ENCODE results near the gene MKKS.
"Not testable (repeated sequence)": the region's sequence is repeated elsewhere in the genome, so short reads cannot be mapped to it uniquely, and the experiment has no call there.

Gene MKKS

DNA sequence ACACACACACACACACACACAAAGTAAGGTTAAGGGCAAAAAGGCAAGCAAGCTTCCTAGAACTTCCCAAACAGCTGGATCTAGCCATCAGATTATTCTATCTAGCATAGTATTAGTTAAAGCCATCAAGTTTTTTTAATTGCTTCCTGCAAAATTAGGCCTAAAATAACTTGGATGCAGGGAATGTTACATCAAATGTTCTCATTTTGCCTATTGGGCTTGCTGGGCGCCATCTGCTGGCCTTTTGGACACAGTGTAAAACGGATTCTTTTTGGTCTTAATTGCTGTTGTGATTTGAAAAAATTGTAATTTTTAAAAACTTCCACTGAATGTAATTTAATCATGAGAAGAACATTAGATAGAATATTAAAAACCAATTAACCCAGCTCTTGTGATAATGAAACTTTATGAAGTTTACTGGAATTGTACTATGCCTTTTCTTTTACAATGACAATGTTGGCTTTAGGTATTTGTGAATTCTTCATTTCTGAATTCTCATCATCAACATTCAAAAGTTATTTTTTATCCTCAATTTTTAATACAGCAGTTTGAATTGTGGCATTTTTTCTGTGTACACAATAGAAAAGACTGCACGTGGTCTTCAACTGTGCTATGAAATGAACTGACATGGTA lies 6.8 kb downstream of the MKKS start:
- intact Hi-C loops (cut with DNase I): no loop called here
- DNase-seq: peak; percentile 32 to 86 (median 68)

DNA sequence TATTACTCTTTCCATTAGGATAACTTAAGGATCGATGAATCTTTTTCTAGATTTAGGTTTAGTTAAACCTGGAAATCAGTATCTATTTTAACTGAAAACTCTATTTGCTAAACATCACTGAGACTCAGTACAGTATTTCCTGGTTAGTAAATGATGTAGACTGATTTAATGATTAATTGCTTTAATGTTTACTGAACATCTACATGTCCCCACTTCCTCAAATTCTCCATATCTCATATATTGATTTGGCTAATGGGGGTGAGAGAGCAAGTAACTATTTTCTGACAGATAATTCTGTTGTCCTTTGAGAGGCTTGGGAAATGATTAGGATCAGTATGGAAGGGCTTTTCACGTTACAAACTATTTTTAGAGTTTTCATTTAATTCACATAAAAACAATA lies 10.3 kb downstream of the MKKS start:
- intact Hi-C loops (cut with DNase I): no loop called here
- DNase-seq: no peak

DNA sequence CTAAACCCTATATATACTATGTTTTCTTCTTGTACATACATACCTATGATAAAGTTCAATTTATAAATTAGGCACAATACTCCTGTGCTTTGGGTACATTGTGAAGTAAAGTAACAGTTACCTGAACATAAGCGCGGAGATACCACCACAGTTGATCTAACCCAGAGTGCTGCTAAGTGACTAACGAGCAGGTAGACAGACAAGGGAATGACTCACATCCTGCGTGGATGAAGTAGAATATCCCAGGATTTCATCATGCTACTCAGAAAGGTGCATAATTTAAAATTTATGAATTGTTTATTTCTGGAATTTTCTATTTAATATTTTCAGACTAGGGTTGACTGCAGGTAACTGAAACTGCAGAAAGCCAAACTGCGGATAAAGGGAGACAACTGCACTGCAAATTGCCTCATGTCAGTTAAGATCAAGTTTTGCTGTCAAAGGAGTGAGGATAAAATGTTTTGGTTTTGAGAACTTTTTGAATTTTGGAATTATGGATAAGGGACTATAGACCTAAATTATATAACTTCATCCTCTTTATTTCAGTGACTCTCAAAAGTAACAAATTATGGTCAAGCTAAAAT lies 14.4 kb downstream of the MKKS start:
- peak in 14 of 42 donors; percentile 16 to 74 (median 40) for DNase-seq
- intact Hi-C loops (cut with DNase I): no loop called here

DNA sequence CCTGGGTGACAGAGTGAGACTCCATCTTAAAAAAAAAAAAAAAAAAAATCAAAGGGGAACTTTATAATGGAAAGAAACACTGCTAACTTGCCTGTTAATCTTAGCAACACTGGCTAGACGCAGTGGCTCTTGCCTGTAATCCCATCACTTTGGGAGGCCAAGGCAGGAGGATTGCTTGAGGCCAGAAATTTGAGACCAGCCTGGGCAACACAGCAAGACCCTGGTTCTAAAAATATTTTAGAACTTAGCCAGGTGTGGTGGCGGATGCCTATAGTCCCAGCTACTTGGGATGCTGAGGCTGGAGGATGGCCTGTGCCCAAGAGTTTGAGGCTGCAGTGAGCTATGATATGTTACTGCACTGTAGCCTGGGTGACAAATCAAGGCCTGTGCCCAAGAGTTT lies 16.8 kb downstream of the MKKS start:
- DNase-seq; intact Hi-C loops (cut with DNase I): not testable (repeated sequence)

DNA sequence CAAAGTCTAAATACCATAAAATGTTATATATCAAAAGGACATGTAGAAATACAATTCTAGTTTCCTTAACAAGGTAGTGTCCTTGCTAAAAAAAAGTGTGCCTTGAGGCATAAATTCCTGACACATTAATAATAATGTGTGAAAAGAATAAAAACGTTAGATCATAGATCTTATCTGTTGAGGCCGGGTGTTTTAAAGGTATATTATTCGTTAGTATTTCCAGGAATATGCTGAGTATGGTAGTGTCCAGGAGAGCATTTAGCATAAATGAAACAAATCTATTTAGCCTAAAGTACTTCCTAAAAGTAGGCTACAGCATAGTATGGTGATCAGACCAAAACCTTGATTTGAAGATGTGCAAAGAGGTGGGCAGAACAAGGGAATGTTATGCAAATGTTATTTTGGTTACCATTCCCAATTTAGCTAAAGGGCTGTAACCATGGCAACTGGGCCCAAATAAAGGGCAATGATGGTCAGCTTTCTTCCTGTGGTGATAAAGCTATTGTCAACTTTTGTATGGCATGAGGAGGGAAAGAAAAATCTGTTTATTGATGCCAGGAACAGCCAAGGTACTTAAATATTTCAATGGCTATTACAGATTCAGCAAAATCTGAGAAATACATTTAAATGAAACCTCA lies 18.9 kb downstream of the MKKS start:
- no peak for DNase-seq
- intact Hi-C loops (cut with DNase I): no loop called here

DNA sequence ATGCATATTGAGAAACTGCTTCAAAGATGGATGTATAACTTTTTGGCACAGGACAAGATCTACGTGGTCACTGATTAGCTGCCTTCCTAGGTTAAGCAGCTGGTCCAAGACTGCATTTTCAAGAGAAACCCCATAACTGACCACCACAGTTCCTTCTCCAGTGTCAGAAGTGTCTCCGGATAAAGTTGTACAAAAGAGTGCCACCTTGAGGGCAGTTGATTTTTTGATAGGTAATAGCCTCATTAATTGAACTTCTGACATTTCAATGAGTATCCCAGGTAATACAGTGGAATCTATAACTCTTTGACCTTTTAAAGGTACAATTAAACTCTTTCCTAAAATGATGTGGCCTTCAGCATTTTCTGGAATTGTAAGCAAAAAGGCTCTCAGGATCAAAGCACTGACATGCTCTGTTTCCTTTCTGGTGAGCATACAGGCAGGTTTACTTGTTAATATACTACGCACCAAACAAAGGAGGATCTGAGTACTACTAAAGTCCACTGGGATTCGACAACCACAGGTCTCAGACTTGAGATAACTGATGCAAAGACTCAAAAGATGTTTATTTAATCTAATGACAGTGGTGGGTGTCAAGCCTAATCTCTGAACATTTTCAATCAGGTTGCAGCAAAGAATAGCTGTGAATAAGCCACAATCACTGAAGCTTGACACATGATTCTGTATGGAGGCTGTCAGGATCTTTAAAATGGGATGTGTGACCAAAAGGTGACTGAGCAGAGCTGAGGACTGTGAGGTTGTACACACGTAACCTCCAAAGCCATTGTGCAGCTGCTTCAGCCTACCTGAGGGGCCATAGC lies 21.2 kb downstream of the MKKS start:
- DNase-seq: no peak
- intact Hi-C loops (cut with DNase I): no loop called here

DNA sequence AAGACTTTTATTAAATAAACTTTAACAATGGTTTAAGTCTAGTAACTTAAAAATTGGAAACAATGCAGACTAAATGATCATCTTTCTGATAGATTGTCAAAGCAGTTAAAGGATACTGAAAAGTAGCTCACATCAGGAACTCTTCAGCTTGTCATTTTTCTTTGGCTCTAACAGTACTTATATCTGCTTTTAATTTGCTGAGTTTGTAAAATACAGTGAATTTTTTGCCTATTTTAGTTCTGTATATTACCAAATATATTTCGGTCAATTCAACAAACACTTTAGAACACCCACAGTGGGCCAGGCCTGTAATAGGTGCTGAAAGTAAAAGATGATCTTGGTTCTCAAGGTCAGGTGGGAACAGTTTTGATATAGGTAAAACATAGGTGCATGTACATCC lies 22.3 kb downstream of the MKKS start:
- intact Hi-C loops (cut with DNase I): no loop called here
- DNase-seq: no peak

DNA sequence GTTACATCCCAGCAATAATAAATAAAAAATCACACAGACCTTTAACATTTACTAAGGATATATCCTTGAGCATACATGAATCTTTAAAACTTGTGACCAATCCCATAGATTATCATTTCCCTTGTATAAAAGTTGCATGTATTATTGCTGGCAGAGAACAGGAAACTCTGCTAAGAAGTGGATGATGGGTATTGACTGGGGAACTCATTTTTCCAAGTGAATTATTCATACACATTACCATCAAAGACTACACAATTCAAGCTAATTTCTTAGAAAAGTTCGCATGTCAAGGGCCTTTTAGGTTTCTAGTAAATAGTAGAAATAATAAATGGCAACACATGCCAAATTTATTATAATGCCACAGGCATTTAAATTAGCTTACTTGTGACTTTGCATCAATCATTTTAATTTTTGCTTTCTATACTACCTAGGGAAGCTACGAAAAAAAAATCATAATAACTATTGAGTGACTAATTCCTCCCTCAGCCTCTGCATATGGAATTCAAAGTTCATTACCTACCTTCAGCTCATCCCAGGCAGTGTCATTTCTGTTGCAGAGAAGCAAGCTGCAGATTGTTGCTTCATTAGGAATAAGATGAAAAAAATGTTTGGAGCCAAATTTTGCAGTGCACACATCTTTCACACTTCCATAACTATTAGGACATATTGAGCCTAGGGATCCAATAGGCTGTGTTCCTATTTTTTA lies 25.8 kb downstream of the MKKS start:
- DNase-seq: peak in 6 of 42 donors; percentile 17 to 57 (median 35)
- intact Hi-C loops (cut with DNase I): no loop called here

DNA sequence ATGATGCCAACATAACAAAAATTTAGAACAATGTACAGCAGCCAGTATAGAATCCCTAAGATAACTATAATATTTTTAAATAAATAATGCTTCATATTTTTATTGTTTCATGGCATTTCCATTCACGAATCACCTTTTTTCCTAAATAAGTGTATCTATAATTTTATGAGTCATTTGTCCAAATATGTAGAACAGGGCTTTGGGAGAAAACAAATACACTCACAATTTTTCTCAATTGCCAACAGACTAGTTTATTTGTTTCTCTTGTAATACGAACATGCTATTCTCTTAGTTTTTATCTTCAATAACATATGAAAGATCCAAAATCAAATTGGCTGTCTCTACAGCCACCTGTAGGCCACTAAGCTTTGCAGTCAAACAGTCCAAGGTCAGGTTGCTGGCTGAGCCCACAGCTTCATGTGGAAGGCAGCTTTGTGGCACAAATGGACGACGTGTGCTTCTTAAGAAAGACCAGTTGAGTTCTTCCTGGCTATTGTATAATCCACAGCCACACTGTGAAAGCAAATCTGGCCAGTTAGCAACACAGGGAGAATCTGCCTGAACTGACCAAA lies 29.0 kb downstream of the MKKS start:
- DNase-seq: no peak
- intact Hi-C loops (cut with DNase I): no loop called here

DNA sequence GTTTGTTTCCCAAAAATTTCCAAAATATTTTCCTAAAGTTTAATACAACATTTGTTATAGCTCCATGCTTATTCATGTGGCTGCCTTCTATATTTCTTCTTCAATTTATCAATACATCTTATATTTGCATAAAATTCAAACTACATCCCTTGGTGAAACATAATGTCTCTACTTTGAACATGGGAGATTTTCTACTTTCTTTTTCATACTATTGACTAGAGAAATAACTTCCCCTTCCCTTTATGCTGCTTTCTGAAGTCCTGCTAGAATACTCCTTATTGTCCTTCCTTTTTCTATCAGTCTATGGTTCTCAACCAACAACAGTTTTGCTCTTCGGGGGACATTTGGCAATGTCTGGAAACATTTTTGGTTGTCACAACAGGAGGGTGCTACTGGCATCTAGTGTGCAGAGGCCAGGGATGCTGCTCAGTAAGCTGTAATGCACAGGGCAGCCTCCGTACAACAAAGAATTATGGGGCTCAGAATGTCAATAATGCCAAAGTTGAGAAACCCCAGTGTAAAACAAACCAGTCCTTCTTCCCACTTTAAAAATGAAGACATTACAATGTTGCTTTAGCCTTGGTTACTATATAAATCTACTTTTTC lies 29.9 kb downstream of the MKKS start:
- intact Hi-C loops (cut with DNase I): no loop called here
- DNase-seq: no peak

DNA sequence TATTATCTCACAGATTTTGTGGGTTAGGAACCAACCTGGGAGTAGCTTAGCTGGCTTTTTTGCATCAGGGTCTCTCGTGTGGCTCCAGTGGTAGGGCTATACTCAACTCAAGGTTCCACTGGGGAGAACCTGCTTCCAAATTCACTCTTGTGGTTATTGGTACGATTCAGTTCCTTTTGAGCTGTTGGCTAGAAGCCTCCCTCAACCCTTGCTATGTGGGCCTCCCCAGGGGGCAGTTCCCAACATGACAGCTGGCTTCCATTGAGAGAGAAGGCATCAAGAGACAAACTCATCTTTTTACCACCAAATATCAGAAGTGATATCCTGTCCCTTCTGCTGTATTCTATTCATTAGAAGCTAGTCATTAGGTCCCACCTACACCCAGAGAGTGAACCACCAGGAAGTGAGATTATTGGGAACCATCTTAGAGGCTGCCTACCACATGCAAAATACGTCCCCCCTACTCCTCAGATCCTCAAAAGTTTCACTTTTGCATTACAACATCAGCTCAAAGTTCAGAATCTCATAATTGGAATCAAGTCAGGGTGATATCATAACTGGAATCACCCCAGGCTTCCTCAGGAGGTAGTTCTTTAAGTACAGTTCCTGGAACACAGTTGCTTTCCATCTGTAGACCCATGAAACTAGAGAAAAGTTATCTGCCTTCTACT lies 30.9 kb downstream of the MKKS start:
- intact Hi-C loops (cut with DNase I): no loop called here
- no peak for DNase-seq

DNA sequence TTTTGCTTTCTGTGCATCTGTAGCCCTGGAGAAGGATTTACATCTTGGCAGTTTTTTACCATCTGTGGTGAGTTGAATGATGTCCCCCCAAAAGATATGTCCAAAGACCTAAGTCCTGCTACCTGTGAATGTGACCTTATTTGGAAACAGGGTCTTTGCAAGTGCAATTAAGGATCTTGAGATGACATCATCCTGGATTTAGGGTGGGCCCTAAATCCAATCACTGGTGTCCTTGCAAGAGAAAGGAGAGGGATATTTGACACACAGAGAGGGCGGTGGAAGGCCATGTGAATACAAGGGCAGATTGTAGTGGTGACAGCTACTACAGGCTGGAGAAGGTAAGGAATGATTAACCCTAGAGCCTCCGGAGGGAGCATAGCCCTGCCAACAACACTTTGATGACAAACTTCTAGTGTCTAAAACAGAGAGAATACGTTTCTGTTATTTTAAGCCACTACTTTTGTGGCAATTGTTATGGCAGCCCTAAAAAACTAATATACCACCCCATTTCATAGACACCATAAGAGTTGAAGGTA lies 35.1 kb downstream of the MKKS start:
- intact Hi-C loops (cut with DNase I): no loop called here

DNA sequence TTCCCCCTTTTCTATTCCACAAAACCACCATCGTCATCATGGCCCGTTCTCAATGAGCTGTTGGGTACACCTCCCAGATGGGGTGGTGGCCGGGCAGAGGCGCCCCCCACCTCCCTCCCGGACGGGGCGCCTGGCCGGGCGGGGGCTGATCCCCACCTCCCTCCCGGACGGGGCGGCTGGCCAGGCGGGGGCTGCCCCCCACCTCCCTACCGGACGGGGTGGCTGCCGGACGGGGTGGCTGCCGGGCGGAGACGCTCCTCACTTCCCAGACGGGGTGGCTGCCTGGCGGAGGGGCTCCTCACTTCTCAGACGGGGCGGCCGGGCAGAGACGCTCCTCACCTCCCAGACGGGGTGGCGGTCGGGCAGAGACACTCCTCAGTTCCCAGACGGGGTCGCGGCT lies 39.3 kb downstream of the MKKS start:
- DNase-seq; intact Hi-C loops (cut with DNase I): not testable (repeated sequence)

More for the DNA sequence above, 35.1 kb downstream of the MKKS start:
- DNase-seq: no peak

DNA sequence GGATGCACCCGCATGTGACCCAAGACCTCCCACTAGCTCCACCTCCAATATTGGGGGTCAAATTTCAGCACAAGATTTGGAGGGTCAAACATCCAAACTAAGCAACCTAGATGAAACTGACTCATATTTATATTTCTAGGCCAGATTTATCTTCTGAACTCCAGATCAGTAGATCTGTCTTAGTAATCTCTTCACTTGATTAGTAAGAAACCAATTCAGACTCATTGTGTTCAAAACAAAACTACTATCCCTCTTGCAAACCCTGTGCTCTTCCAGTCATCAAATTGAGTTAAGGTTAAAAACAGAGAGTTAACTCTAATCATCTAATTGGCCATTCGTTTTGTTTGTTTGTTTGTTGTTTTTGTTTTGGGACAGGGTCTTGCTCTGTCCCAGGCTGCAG lies 43.3 kb downstream of the MKKS start:
- DNase-seq: no peak
- intact Hi-C loops (cut with DNase I): no loop called here

DNA sequence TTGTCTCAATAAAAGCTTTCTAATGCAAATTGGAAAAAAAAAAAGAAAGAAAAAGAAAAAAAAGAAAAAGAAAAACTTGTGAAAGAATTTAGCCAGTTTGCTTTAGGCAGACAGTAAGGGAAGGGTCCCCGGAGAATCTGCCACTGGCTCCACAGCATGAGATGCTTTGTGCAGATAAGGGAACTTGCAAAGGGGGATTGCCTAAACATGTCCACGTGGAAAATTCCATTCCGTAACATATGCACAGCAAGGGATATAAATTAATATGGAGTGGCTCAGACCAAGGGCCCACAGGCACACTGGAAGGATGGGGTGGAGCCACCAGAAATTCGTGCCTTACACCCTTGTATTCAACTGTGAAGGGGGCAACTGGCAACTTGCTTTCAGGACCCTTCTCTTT lies 45.4 kb downstream of the MKKS start:
- intact Hi-C loops (cut with DNase I): no loop called here
- DNase-seq: no peak

DNA sequence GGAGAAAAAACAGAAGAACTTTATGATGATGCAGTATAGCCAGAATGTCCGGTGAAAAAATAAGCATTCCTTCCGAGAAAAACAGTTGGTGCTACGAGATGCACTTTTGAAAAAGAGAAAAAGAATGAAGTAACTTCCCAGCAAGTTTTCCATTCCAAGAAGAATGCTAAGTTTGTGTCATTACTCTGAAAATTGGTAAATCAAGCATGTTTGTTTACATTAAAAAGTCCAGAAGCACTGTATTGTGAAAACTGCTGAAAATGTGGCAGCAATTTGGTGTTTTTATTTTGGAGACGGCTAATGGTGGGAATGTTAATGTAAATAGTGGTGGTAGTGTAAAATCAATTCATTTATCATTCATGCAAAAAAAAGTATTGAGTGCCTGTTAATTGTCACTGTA lies 46.3 kb downstream of the MKKS start:
- intact Hi-C loops (cut with DNase I): no loop called here
- DNase-seq: no peak

DNA sequence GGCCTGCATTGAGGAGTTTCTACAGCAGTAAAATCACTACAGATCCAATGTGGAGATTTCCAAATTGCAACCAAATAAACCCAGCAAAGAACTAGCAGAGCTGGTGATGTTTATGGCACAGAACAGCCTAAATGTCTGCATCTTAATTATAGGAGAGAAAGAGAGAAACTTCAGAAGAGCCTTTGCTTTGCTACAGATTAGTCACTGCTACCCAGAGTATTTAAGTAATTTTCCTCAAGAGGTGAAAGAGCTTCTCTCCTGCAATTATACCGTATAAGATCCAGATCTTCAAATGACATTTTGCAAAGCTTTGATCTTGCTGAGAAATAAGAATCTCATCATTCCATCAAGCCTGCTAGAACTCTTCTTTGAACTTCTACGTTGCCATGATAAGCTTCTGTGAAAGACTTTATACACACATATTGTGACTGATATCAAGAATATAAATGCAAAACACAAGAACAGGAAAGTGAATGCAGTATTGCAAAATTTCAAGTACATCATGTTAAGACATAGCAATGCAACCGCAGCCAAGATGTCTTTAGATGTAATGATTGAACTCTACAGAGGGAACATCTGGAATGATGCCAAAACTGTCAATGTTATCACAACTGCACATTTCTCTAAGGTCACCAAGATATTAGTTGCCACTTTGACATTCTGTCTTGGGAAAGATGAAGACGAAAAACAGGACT lies 48.0 kb downstream of the MKKS start:
- DNase-seq: no peak
- intact Hi-C loops (cut with DNase I): no loop called here
